SK-N-SH (cell line): ENCODE data around the gene VAMP5. TPM values are rescaled to one million over a fixed set of nuclear protein-coding genes. Genes with fewer than 3 reads are reported as not detected.
"Not testable (repeated sequence)": the region's sequence is repeated elsewhere in the genome, so short reads cannot be mapped to it uniquely, and the experiment has no call there.

Source experiments
- CTCF ChIA-PET: fragments of 300-600, 350-600 bp; formaldehyde crosslinking; extraction: SDS; loops from one replicate; lab custom pipeline; 2021; lab: Yijun Ruan, JAX
- POLR2A ChIA-PET: fragments of 350-600 bp; sonication (Branson Sonifier 250); formaldehyde crosslinking; extraction: SDS; loops from one replicate; lab custom pipeline; 2020; ENCODE audit warnings: antibody characterized with exemption, inconsistent platforms; lab: Yijun Ruan, JAX
- DNase-seq: peaks from one replicate; pipeline ENCODE4 v3.0.0; 2012
- H2AFZ ChIP-seq: fragments of 200-600 bp; sonication (generic); 2 replicates; pipeline ENCODE4 v1.8.1; 2016; ENCODE audit warnings: antibody characterized with exemption, mild to moderate bottlenecking, low read depth
- H3F3A ChIP-seq: fragments of 200-600 bp; sonication (generic); replicated peaks from 2 replicates; pipeline ENCODE3; 2016; ENCODE audit warnings: antibody characterized with exemption, mild to moderate bottlenecking; ENCODE audit not compliant: insufficient read depth
- H3K27ac ChIP-seq, 2 experiments: fragments of 200-500 bp in 1 of 2; fragments of 200-600 bp in 1 of 2; sonication (Bioruptor generic) in 1 of 2; sonication (generic), shearing (Covaris generic) in 1 of 2; 2 replicates each; pipeline versions ENCODE4 v1.5.1 to v1.6.1; 2014 to 2016; ENCODE audit warnings: low read depth in 2 of 2, inconsistent platforms in 1 of 2, low read length in 1 of 2, mild to moderate bottlenecking in 1 of 2, mixed read lengths in 1 of 2
- H3K27me3 ChIP-seq: fragments of 200-600 bp; sonication (generic), shearing (Covaris generic); 2 replicates; pipeline ENCODE4 v1.6.1; 2016; ENCODE audit warnings: mixed run types; ENCODE audit not compliant: insufficient read depth
- H3K36me3 ChIP-seq, 2 experiments: fragments of 200-500 bp in 1 of 2; fragments of 200-600 bp in 1 of 2; sonication (Bioruptor generic) in 1 of 2; sonication (generic) in 1 of 2; replicated peaks in 1 of 2; 2 replicates each; pipeline versions ENCODE3 to v1.5.1; 2014 to 2016; ENCODE audit warnings: low read length in 1 of 2, mild to moderate bottlenecking in 1 of 2; ENCODE audit not compliant: insufficient read depth in 2 of 2, control insufficient read depth in 1 of 2
- H3K4me1 ChIP-seq, 2 experiments: fragments of 200-500 bp in 1 of 2; fragments of 200-600 bp in 1 of 2; sonication (Bioruptor generic) in 1 of 2; sonication (generic), shearing (Covaris generic) in 1 of 2; 2 replicates each; pipeline versions ENCODE4 v1.5.1 to v1.6.1; 2014 to 2016; ENCODE audit warnings: low read depth in 1 of 2, low read length in 1 of 2, mixed run types in 1 of 2; ENCODE audit not compliant: insufficient read depth in 2 of 2, control insufficient read depth in 1 of 2
- H3K4me2 ChIP-seq: fragments of 200-600 bp; sonication (generic), shearing (Covaris generic); 2 replicates; pipeline ENCODE4 v1.6.1; 2017; ENCODE audit warnings: mixed run types
- H3K4me3 ChIP-seq, 2 experiments: fragments of 200-500 bp in 1 of 2; fragments of 200-600 bp in 1 of 2; sonication (Bioruptor generic) in 1 of 2; sonication (generic), shearing (Covaris generic) in 1 of 2; 2 replicates each; pipeline versions ENCODE4 v1.5.1 to v1.8.1; 2014 to 2016; ENCODE audit warnings: low read depth in 2 of 2, inconsistent platforms in 1 of 2, low read length in 1 of 2, mild to moderate bottlenecking in 1 of 2, mixed read lengths in 1 of 2, moderate library complexity in 1 of 2
- H3K79me2 ChIP-seq: fragments of 200-600 bp; sonication (generic); 2 replicates; pipeline ENCODE4 v1.8.1; 2017; ENCODE audit warnings: mild to moderate bottlenecking; ENCODE audit not compliant: insufficient read depth
- H3K9ac ChIP-seq: fragments of 200-600 bp; sonication (generic); 2 replicates; pipeline ENCODE4 v1.6.1; 2017; ENCODE audit warnings: mixed run types
- H3K9me2 ChIP-seq: fragments of 200-600 bp; sonication (generic); 2 replicates; pipeline ENCODE4 v1.6.1; 2017; ENCODE audit warnings: mixed run types
- H3K9me3 ChIP-seq: fragments of 200-600 bp; sonication (generic); 2 replicates; pipeline ENCODE4 v1.6.1; 2017; ENCODE audit warnings: mixed run types, mild to moderate bottlenecking, moderate library complexity
- H4K20me1 ChIP-seq: fragments of 200-600 bp; sonication (generic); 2 replicates; pipeline ENCODE4 v1.6.1; 2017; ENCODE audit warnings: mild to moderate bottlenecking, mixed run types; ENCODE audit not compliant: insufficient read depth
- CTCF ChIP-seq: fragments of 200-600 bp; sonication (generic); IDR thresholded peaks from 2 replicates; pipeline ENCODE4 v1.6.1; 2017; ENCODE audit warnings: antibody characterized with exemption, mild to moderate bottlenecking, moderate library complexity
- POLR2AphosphoS5 ChIP-seq: IDR thresholded peaks from 2 replicates; pipeline ENCODE4 v1.6.1; 2012; ENCODE audit warnings: low read depth, low read length
- WGBS: methylation state at CpG from one replicate; pipeline ENCODE4 v1.1.6; 2017; ENCODE audit warnings: low lambda C conversion rate; 5-methylcytosine and 5-hydroxymethylcytosine counted together
- polyA plus RNA-seq, 3 experiments: library from polyadenylated mRNA; depleted of rRNA; stranded (reverse); fragments of >200 nt; gene quantifications; 2 replicates each; pipeline ENCODE4 v1.2.3, GENCODE V29; 2012

Gene VAMP5
- polyA plus RNA-seq, 1 of the 3 experiments (the other 2 are of a cell fraction), result 12.0 TPM

- no peak overlapping the region for H3K4me2 ChIP-seq
- CTCF ChIA-PET, result interaction anchor here (7.4 to 10.6 kb wide), 3 partner anchors 8 to 122 kb away, joined by 61 to 146 read pairs (median 111); partner anchors contain the start of gene SH2D6
- no peaks in the 10 kb centered on the region for H3K9me3 ChIP-seq
- no peak overlapping the region for H2AFZ ChIP-seq
- POLR2A ChIA-PET, result interaction anchor here (1.0 to 5.5 kb wide), 3 partner anchors 19 to 124 kb away, joined by 5 to 85 read pairs (median 38); partner anchors contain the start of gene SH2D6
- no peak for DNase-seq
- peaks cover 15 to 21% of the 10 kb centered on the region in 2 experiments; a peak in 3 of 4 replicates for H3K4me1 ChIP-seq
- H3K9ac ChIP-seq, result no peak overlapping the region
- H4K20me1 ChIP-seq, result peaks cover 63% of the 10 kb centered on the region
- H3K27me3 ChIP-seq, result no peaks in the 10 kb centered on the region
- 81% methylated on average over 4 of the region's 4 CpGs for WGBS
- H3K9me2 ChIP-seq, result no peaks in the 10 kb centered on the region
- H3K27ac ChIP-seq, result no peak overlapping the region; a peak in 1 of 4 replicates
- no peak overlapping the region for H3K4me3 ChIP-seq
- H3K79me2 ChIP-seq, result peaks cover 51% of the 10 kb centered on the region
- H3F3A ChIP-seq, result peaks cover 54% of the 10 kb centered on the region
- peaks cover 56 to 61% of the 10 kb centered on the region in 2 experiments for H3K36me3 ChIP-seq
- TF ChIP-seq POLR2AphosphoS5 (0 out of 2 replicates have a peak, but pooled peaks have one; percentile 5), CTCF (no peak)
- TF ChIP-seq, all 33 proteins: peak for 1
These were observed 41.5 kb upstream of the VAMP5 start for GRCh38 chr2:85542777-85543176.

DNA sequence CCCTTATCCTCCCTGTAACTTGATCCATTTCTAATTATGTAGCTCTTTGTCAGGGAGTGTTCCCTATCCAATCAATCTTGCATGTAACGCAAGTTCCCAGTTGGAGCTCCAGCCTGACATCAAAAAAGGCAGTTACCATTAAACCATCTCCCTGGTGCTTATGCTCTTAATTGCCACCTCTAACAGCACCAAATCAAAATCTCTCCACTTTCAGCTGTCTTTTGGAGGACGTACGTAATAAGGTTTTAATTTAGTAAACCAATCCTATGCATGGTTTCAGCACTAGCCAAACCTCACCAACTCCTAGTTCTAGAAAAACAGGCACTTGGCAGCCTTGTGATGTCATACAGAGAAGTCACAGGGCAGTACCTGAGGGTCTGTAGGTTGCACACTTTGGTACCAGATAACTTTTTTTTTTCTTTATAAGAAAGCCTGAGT, 40.0 kb upstream of the VAMP5 start:
- not testable (repeated sequence) for H3K27me3 ChIP-seq, H3K4me2 ChIP-seq, H3K4me3 ChIP-seq, H3K9me3 ChIP-seq, H2AFZ ChIP-seq, H3K9me2 ChIP-seq, DNase-seq, H3K9ac ChIP-seq
- POLR2A ChIA-PET, result interaction anchor here (0.9 to 8.2 kb wide), 5 partner anchors 20 to 124 kb away, joined by 3 to 87 read pairs (median 5); partner anchors contain the start of gene SH2D6
- CTCF ChIA-PET, result interaction anchor here (1.6 to 10.6 kb wide), 3 partner anchors 6 to 123 kb away, joined by 4 to 146 read pairs (median 111); partner anchors contain the start of gene SH2D6
- peaks cover 66% of the 10 kb centered on the region for H3F3A ChIP-seq
- H3K36me3 ChIP-seq, result peaks cover 60 to 61% of the 10 kb centered on the region in 2 experiments
- peaks cover 63% of the 10 kb centered on the region for H4K20me1 ChIP-seq
- H3K4me1 ChIP-seq, result peaks cover 16 to 19% of the 10 kb centered on the region in 2 experiments
- peak overlapping the region in 1 of 2 experiments; percentile 24; a peak in 1 of 4 replicates for H3K27ac ChIP-seq
- WGBS, result 85% methylated on average over 3 of the region's 3 CpGs
- peaks cover 42% of the 10 kb centered on the region for H3K79me2 ChIP-seq

DNA sequence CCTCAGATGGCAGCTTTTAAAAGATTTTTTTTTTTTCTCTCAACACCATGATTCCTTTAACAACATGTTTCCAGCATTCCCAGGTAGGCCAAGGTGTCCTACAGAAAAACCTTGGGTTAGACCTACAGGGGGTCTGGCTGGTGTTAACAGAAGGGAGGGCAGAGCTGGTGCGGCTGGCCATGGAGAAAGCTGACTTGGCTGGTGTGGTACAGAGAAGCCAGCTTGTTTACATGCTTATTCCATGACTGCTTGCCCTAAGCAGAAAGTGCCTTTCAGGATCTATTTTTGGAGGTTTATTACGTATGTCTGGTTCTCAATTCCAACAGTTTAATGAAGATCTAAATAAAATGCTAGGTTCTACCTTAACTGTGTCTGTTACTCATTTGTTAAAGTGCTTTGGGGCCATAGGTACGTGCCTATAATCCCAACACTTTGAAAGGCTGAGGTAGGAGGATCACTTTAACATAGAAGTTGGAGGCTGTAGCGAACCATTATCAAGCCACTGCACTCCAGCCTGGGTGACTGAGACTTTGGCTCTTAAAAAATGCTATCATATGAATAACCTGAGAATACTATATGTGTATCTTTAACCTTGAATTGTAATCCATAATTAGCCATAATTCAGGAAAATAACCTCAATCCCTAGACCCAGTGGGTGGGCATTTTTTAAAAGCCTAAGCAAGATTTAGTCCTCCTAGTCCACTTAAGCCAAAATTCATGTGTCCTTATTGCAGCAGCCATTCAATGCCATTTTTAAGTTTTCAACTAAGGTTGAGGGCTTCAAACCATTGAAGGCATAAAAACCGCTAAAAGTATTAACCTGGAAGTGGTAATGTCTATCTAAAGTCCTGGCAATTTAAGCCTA, 39.1 kb upstream of the VAMP5 start:
- Histone ChIP-seq H3K79me2 (peaks cover 33% of the 10 kb centered on the region), H3F3A (peaks cover 74% of the 10 kb centered on the region), H3K4me1 (peaks cover 16 to 28% of the 10 kb centered on the region in 2 experiments), H3K36me3 (peaks cover 59 to 64% of the 10 kb centered on the region in 2 experiments), H4K20me1 (peaks cover 56% of the 10 kb centered on the region)
- WGBS, result 94% methylated on average over 5 of the region's 5 CpGs
- H3K9ac ChIP-seq, H3K9me2 ChIP-seq, H3K9me3 ChIP-seq, H3K27ac ChIP-seq, H3K27me3 ChIP-seq, H2AFZ ChIP-seq, H3K4me3 ChIP-seq, H3K4me2 ChIP-seq, DNase-seq: not testable (repeated sequence)
- ChIA-PET CTCF (interaction anchor here (1.1 to 16.6 kb wide), 5 partner anchors 11 to 124 kb away, joined by 3 to 364 read pairs (median 4); partner anchors contain the start of gene SH2D6), POLR2A (interaction anchor here (0.9 to 8.2 kb wide), 9 partner anchors 8 to 125 kb away, joined by 3 to 87 read pairs (median 6); partner anchors contain the start of gene SH2D6)
